ENCODE data around the gene MAN2A2.

MAN2A2 gene

GRCh38 chr15:90909976-90910375 lies 6.9 kb downstream of the MAN2A2 start:
- TF ChIP-seq CTCF (conservative IDR thresholded peaks at IDR 0.05), result no peak
- H3K27ac ChIP-seq, result no peak overlapping the region

- no peak for TF ChIP-seq CTCF (conservative IDR thresholded peaks at IDR 0.05)
- H3K27ac ChIP-seq, result no peak overlapping the region
These were observed 7.6 kb downstream of the MAN2A2 start for GRCh38 chr15:90910441-90911301.

- no peak overlapping the region for H3K27ac ChIP-seq
- TF ChIP-seq CTCF (conservative IDR thresholded peaks at IDR 0.05), result no peak
These were observed 8.2 kb downstream of the MAN2A2 start for GRCh38 chr15:90911302-90911623.

GRCh38 chr15:90911906-90912769 lies 9.0 kb downstream of the MAN2A2 start:
- no peak for TF ChIP-seq CTCF (conservative IDR thresholded peaks at IDR 0.05)
- H3K27ac ChIP-seq, result no peak overlapping the region

- no peak for TF ChIP-seq CTCF (conservative IDR thresholded peaks at IDR 0.05)
- no peak overlapping the region for H3K27ac ChIP-seq
These were observed 9.6 kb downstream of the MAN2A2 start for GRCh38 chr15:90912770-90913075.

- no peak for TF ChIP-seq CTCF (conservative IDR thresholded peaks at IDR 0.05)
- H3K27ac ChIP-seq, result no peak overlapping the region
These were observed 10.4 kb downstream of the MAN2A2 start for GRCh38 chr15:90913398-90913944.

GRCh38 chr15:90914305-90915080 lies 11.4 kb downstream of the MAN2A2 start:
- TF ChIP-seq CTCF (conservative IDR thresholded peaks at IDR 0.05), result no peak
- H3K27ac ChIP-seq, result no peak overlapping the region

Measured in VCaP (cell line).